Activated CD4-positive, alpha-beta T cell treated with anti-CD3 and anti-CD28 coated beads for 4 hours (primary cell): ENCODE data around the gene NTNG1.

Source experiments
- DNase-seq, 2 donors: peaks; one replicate each; pipeline ENCODE4 v3.0.0-alpha.2; 2020

The NTNG1 gene

GRCh38 chr1:107473065-107473464 lies 332.2 kb downstream of the NTNG1 start:
- no peak for DNase-seq

- DNase-seq = no peak
These were observed 334.2 kb downstream of the NTNG1 start for GRCh38 chr1:107474877-107475612.

GRCh38 chr1:107477233-107477632 lies 336.4 kb downstream of the NTNG1 start:
- no peak for DNase-seq

DNA sequence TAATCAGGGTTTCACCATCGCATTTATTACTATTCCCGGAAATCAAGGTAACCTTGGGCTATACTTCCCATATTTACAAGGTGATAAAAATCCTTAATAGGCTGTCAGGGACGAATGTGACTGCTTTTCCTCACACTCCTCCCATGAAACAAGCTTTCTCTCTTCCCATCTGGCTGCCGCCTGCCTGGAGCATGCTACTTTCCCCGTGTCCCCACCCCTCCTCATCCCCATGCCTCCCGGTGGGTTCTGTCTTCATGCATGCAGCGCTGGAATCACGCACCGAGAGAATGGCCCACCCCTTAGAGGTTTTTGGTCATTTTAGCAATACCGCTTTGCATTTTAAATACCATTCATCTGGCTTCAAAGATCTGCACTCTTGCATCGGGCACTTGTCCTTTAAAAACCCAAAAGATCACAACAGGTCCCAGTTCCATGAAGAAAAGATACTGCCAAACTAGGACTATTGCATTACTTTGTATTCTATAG lies 339.1 kb downstream of the NTNG1 start:
- no peak for DNase-seq

- DNase-seq = no peak
These were observed 339.9 kb downstream of the NTNG1 start for GRCh38 chr1:107480548-107481415.

DNA sequence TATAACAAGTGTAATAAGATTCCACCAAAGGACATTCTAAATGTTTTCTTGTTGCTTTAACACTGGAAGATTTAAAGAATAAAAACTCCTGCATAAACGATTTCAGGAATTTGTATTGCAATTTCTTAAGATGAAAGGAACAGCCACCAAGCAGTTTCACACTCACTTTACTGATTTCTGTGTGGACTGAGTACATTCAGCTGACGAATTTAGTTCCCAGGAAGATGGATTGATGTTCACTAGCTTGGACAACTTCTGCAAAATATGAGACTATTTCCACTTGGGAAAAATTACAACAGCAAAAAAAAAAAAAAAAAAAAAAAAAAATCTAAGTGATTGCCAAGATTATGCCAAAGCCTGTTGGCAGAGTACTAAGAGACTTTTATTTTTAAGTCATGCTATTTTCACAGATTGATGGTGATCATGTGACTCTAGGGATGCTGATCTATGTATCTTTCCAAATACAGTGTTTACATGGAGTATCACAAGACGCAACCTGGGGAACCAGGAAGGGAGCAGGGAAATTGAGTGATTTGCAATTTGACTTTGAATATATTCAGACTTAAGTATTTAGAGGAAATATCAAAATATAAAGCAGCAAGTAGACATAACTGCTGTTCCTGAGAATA lies 341.0 kb downstream of the NTNG1 start:
- no peak for DNase-seq

GRCh38 chr1:107483949-107484348 lies 343.1 kb downstream of the NTNG1 start:
- DNase-seq = no peak

GRCh38 chr1:107486349-107486748 lies 345.5 kb downstream of the NTNG1 start:
- DNase-seq = no peak

DNA sequence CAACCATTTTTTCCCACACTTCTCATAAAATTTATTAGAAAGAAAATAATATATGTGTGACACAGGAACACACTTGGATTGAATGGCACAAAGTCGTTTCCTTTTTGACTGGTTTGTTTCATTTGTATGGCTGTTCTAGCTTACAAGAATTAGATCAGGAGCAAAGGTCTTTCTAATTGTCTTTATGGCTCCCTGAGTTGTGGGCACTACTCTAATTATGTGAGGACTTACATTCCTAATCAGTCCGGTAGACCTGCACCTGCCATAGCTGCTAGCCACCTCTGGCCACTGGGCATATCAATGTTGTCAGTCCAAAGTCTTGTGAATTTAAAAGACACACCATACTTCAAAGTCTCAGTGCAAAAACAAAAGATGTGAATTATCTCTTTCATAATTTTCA lies 346.7 kb downstream of the NTNG1 start:
- DNase-seq = no peak

GRCh38 chr1:107491582-107491981 lies 350.7 kb downstream of the NTNG1 start:
- DNase-seq = no peak

DNA sequence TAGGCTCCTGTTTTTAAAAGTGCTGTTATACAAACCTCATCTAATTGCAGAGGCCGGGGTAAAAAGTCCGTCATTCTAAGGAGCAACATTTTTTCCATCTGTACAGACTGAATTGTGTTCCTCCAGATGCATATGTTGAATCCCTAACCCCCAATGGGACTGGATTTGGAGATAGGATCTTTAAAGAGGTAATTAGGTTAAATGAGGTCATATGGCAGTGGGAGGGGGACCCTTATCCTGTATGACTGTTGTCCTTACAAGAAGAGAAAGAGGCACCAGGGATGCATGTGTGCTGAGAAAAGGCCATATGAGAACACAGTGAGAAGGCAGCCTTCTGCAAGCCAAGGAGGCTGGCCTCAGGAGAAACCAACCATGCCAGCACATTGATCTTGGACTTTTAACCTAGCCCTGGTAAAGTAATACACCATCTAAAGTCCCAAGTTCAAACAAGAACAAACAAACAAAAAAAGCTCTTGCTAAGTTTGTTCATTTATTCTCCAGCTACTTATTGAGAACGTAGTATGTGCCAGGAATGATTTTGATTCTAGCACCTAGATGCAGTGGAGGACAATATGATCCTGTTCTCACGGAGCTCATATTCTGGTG lies 352.4 kb downstream of the NTNG1 start:
- no peak for DNase-seq

DNA sequence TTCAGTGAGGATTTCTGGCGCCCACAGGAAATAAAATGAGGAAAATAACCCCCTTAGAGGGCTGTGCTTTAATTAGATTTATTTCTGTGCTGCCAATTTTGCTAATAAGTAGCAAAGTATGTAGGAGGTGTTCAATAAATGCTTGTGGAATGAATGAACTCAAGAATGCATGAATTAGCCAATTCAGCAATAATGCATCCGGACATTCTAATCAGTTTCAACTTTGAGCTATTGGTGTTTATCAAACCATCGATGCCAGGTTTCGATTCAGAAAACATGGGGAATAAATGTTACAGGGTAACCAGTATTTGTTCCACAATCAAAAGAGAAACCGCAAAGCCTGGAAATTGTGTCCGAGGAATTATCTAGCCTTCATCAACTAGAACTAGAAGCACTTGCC lies 353.2 kb downstream of the NTNG1 start:
- no peak for DNase-seq

- DNase-seq = no peak
These were observed 355.2 kb downstream of the NTNG1 start for GRCh38 chr1:107496002-107496401.

- DNase-seq = no peak
These were observed 358.4 kb downstream of the NTNG1 start for GRCh38 chr1:107499139-107499744.

DNA sequence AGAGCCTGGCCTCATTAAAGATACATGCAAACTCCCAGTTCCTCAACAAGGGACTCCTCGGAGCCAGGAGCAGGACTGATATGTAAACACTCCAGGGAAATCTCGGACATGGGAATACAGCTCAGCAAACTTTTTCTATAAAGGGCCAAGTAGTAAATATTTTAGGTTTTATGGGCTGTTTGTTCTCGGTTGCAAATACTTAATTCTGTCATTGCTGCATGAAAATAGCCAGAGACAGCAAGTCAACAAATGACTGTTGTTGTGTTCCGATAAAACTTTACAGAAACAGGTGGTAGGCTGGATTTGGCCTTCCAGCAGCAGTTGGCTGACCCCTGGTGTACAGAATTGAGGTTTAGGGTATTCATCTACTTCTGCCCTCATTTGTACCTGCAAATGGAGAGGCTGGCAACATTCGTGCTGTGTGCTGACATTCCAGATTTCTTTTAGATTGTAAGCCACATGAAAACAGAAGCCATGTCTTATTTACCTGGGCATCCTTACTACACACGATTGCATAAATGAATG lies 360.3 kb downstream of the NTNG1 start:
- DNase-seq = no peak

- DNase-seq = no peak
These were observed 369.5 kb downstream of the NTNG1 start for GRCh38 chr1:107510347-107510746.

DNA sequence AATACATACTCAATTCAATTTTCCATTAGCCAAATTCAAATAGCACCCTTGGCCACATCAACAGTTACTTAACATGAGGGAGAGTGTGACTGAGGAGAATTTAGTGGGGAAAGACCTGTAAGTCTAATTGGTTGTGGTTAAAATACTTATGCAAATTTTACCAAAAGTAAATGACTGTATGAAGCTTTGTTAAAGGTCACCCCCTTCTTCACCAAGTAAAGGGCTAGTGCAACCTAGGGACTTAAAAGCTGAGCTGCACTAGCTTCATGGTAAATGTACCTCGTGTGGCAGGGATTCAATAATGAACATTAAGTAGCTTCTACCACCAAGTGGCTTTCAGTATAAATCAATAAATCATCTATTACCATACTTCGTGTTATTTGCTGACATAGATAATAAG lies 372.0 kb downstream of the NTNG1 start:
- DNase-seq = no peak

DNA sequence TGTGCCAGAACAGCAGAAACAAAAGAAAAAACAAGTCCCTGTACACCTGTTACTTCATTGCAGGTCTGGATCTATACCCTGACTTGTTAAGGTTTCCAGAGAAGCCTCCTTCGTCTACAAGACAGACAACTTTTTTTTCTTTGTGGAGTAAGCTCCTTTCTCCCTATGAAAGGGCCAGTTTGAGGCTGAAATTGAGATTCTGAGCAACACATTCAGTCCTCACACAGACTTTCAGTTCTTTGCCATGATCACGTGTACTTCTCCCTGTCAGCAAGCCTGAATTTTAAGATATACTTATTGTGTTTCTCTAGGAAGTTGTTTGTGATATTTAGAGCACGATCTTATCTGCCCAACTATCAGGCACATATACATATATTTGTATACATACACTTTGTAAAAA lies 374.0 kb downstream of the NTNG1 start:
- DNase-seq = no peak

GRCh38 chr1:107515702-107516101 lies 374.9 kb downstream of the NTNG1 start:
- no peak for DNase-seq

DNA sequence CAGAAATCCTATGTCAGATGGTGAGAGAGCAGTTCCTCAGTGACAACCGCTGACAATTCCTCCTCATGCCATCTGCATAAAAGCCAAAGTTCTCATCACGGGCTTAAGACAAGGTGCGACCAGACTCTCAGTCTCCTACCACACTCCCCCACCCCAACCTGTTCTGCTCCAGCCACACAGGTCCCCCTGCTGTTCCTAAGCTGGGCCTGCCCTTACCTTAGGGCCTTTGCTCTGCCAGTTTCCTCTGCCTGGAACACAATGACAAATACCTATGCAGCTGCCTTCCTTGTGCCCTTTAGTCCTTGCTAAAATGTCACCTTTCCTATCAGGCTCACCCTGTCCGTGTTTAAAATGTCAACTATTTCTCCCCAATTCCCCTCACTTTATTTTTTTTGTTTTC lies 382.2 kb downstream of the NTNG1 start:
- no peak for DNase-seq

- DNase-seq = no peak
These were observed 382.9 kb downstream of the NTNG1 start for GRCh38 chr1:107523736-107524135.

- no peak for DNase-seq
These were observed 383.5 kb downstream of the NTNG1 start for GRCh38 chr1:107524301-107524700.

GRCh38 chr1:107525145-107525544 lies 384.3 kb downstream of the NTNG1 start:
- no peak for DNase-seq
